T-cell (primary cell): ENCODE measurements around the gene DNAI1. TPM values are rescaled to one million over a fixed set of nuclear protein-coding genes. Genes with fewer than 3 reads are reported as not detected.

Experiments used
- ATAC-seq, 4 experiments: fragments of 200-7000 bp in 3 of 4; fragments of 150-1000 bp in 1 of 4; cut with Tn5 transposase; replicated peaks in 1 of 4; 1 replicate in 3 of 4; 2 replicates in 1 of 4; pipeline ENCODE4 v1.10.0; 2021; ENCODE audit warnings: moderate library complexity in 3 of 4, mild to moderate bottlenecking in 2 of 4, moderate number of reproducible peaks in 1 of 4
- CTCF ChIA-PET, 2 donors: fragments of 300-600 bp; sonication (Branson Sonifier 250); formaldehyde crosslinking; loops; one replicate each; lab custom pipeline; 2022; ENCODE audit warnings: antibody characterized with exemption in 2 of 2; lab: Charles Lee
- POLR2A ChIA-PET, 2 donors: fragments of 300-600 bp; sonication (Branson Sonifier 250); formaldehyde crosslinking; loops; one replicate each; lab custom pipeline; 2022; ENCODE audit warnings: antibody characterized with exemption in 2 of 2; lab: Charles Lee
- DNase-seq, 35 experiments: peaks; one replicate each; pipeline versions ENCODE4 v3.0.0 to v3.0.0-alpha.2; 2013 to 2023
- H3K27ac ChIP-seq: one replicate; pipeline ENCODE4 v1.5.1; 2013; ENCODE audit warnings: low read length
- H3K27me3 ChIP-seq, 2 experiments: replicated peaks in 1 of 2; 1 replicate in 1 of 2; 2 replicates in 1 of 2; pipeline versions ENCODE4 v1.6.1 to v1.7.0; 2013; ENCODE audit warnings: low read length in 1 of 2, mixed read lengths in 1 of 2; ENCODE audit not compliant: control insufficient read depth in 2 of 2, insufficient read depth in 2 of 2; ENCODE audit errors: extremely low read depth in 1 of 2
- H3K36me3 ChIP-seq, 2 donors: 1 replicate in 1 of 2; 2 replicates in 1 of 2; pipeline versions ENCODE4 v1.6.1 to v1.7.0; 2013; ENCODE audit warnings: low read length in 1 of 2; ENCODE audit not compliant: control insufficient read depth in 2 of 2, insufficient read depth in 1 of 2; ENCODE audit errors: extremely low read depth in 1 of 2
- H3K4me1 ChIP-seq, 2 experiments: 1 replicate in 1 of 2; 2 replicates in 1 of 2; pipeline versions ENCODE4 v1.6.1 to v1.7.0; 2013; ENCODE audit warnings: low read length in 2 of 2, mixed read lengths in 1 of 2; ENCODE audit not compliant: insufficient read depth in 2 of 2, control insufficient read depth in 1 of 2; ENCODE audit errors: extremely low read depth in 1 of 2
- H3K4me3 ChIP-seq, 2 donors: 1 replicate in 1 of 2; 2 replicates in 1 of 2; pipeline versions ENCODE4 v1.5.1 to v1.7.0; 2013; ENCODE audit warnings: mild to moderate bottlenecking in 2 of 2, low read length in 1 of 2, moderate library complexity in 1 of 2; ENCODE audit not compliant: control insufficient read depth in 1 of 2; ENCODE audit errors: extremely low read depth in 1 of 2
- H3K9me3 ChIP-seq: 2 replicates; pipeline ENCODE4 v1.7.0; 2013
- H3K27ac Mint-ChIP-seq, 2 donors: one replicate each; pipeline ENCODE4 v1.8.0; 2020 to 2021; ENCODE audit warnings: mild to moderate bottlenecking in 2 of 2, mixed read lengths in 2 of 2
- H3K27me3 Mint-ChIP-seq, 2 donors: one replicate each; pipeline ENCODE4 v1.8.0; 2021 to 2022; ENCODE audit warnings: mixed read lengths in 2 of 2
- H3K36me3 Mint-ChIP-seq: one replicate; pipeline ENCODE4 v1.8.0; 2021; ENCODE audit warnings: mixed read lengths
- H3K4me1 Mint-ChIP-seq, 3 donors: one replicate each; pipeline ENCODE4 v1.8.0; 2020 to 2022; ENCODE audit warnings: mixed read lengths in 3 of 3, mild to moderate bottlenecking in 1 of 3
- H3K4me3 Mint-ChIP-seq, 3 donors: one replicate each; pipeline ENCODE4 v1.8.0; 2020 to 2022; ENCODE audit warnings: mild to moderate bottlenecking in 3 of 3, mixed read lengths in 3 of 3, moderate library complexity in 3 of 3
- H3K9me3 Mint-ChIP-seq, 3 donors: one replicate each; pipeline ENCODE4 v1.8.0; 2020 to 2022; ENCODE audit warnings: mixed read lengths in 3 of 3
- WGBS: methylation state at CpG from one replicate; pipeline ENCODE4 v1.1.5; 2013; ENCODE audit warnings: missing lambda C conversion rate; ENCODE audit not compliant: insufficient coverage; 5-methylcytosine and 5-hydroxymethylcytosine counted together
- total RNA-seq, 35 experiments: library from RNA in 6 of 35; stranded (reverse) in 6 of 35; fragments of 120-200 nt in 1 of 35; gene quantifications; one replicate each; pipeline versions ENCODE4 v1.2.1 to v1.2.4 and lab custom pipeline; 2013 to 2026

Gene DNAI1
- total RNA-seq, 5 donors from 2014 or later (not counting 1 experiment from before 2014, with no cell fraction given): not detected

DNA sequence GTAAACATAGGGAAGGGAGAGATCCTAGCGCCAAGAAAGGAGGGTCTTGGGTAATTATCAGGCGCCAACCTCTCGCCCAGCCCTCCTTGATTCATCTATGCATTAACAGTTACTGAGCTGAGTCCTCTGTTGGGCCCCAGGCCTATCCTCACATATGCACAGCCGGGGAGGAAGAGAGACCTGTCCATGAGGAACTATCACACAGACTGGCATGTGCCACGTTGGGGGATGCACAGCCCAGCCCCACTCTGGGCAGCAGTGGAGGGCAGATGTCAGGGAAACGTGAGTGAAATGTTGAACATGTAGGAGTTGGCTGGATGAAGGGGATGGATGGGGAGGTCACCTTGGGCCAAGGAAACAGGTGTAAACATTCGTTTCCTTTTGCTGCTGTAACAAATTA, 82.9 kb downstream of the DNAI1 start:
- Histone ChIP-seq H3K36me3 (no peaks in the 10 kb centered on the region), H3K27ac (no peak overlapping the region), H3K4me1 (no peaks in the 10 kb centered on the region), H3K27me3 (peaks cover 0 to 36% of the 10 kb centered on the region in 2 experiments), H3K9me3 (no peaks in the 10 kb centered on the region), H3K4me3 (no peak overlapping the region)
- DNase-seq (no peak), ATAC-seq (no peak)
- Mint-ChIP-seq H3K27ac (no peak overlapping the region), H3K36me3 (no peaks in the 10 kb centered on the region), H3K4me3 (no peak overlapping the region), H3K9me3 (no peaks in the 10 kb centered on the region), H3K4me1 (no peaks in the 10 kb centered on the region), H3K27me3 (peaks cover 18 to 26% of the 10 kb centered on the region in 2 donors)
- WGBS: 52% methylated on average over 3 of the region's 7 CpGs
- ChIA-PET POLR2A (no interaction called here), CTCF (no interaction called here)

DNA sequence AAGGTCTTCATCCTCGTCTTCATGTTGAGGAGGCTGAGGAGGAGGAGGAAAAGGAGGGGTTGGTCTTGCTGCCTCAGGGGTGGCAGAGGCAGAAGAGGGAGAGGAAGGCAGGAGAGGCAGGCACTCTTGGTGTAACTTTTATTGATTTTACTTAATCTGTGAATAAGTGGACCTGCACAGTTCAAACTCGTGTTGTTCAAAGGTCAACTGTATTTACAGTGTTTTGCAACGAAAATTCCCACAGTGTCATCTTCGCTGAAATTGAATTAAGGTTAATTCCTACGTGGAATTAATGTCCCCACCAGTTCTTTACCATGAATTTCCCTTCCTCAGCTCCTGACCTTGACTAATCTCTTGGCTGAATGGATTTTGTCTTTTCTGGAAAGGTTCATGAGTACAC, 85.4 kb downstream of the DNAI1 start:
- no peak overlapping the region for H3K27ac Mint-ChIP-seq
- Histone ChIP-seq H3K4me1 (no peaks in the 10 kb centered on the region), H3K9me3 (no peaks in the 10 kb centered on the region), H3K27ac (no peak overlapping the region), H3K4me3 (no peak overlapping the region), H3K27me3 (peaks cover 0 to 36% of the 10 kb centered on the region in 2 experiments), H3K36me3 (no peaks in the 10 kb centered on the region)
- CTCF ChIA-PET: interaction anchor here in 1 of 2 donors (0.6 kb wide), 1 partner anchor 139 kb away, joined by 5 read pairs; no protein-coding TSS in a partner anchor
- POLR2A ChIA-PET: no interaction called here
- no peak for DNase-seq
- H3K4me3 Mint-ChIP-seq: no peak overlapping the region
- H3K9me3 Mint-ChIP-seq: no peaks in the 10 kb centered on the region
- no peaks in the 10 kb centered on the region for H3K36me3 Mint-ChIP-seq
- WGBS: 58% methylated on average over 3 of the region's 5 CpGs
- ATAC-seq: no peak
- peaks cover 0 to 10% (median 0%) of the 10 kb centered on the region in 3 donors for H3K4me1 Mint-ChIP-seq
- peaks cover 27 to 32% of the 10 kb centered on the region in 2 donors for H3K27me3 Mint-ChIP-seq

DNA sequence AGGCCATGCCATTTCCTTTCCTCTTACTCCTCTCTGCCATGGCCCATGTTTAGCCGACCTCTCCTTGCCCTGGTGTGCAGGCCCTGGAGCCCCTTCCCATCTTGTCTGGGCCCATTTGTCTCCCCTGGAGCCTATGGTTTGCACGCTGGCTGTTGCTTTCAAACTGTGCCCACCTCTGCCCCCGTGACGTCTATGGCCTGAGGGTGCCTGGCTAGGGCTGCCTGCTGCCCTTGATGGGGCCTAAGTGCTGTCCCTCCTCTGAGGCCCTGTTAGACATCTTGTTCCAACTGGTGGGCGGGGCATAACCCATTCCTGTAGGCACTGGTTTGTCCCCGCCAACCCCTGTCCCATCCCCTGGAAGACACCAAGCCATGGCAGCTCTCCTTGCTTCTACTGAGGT, 86.9 kb downstream of the DNAI1 start:
- H3K4me1 Mint-ChIP-seq: peaks cover 0 to 10% (median 0%) of the 10 kb centered on the region in 3 donors
- H3K27me3 ChIP-seq: peaks cover 0 to 27% of the 10 kb centered on the region in 2 experiments
- POLR2A ChIA-PET: no interaction called here
- no peak overlapping the region for H3K27ac ChIP-seq
- DNase-seq: no peak
- CTCF ChIA-PET: no interaction called here
- H3K36me3 ChIP-seq: no peaks in the 10 kb centered on the region
- no peaks in the 10 kb centered on the region for H3K4me1 ChIP-seq
- peaks cover 23 to 27% of the 10 kb centered on the region in 2 donors for H3K27me3 Mint-ChIP-seq
- H3K9me3 Mint-ChIP-seq: no peaks in the 10 kb centered on the region
- ATAC-seq: no peak
- H3K9me3 ChIP-seq: no peaks in the 10 kb centered on the region
- no peaks in the 10 kb centered on the region for H3K36me3 Mint-ChIP-seq
- no peak overlapping the region for H3K4me3 ChIP-seq
- 77% methylated on average over 6 of the region's 6 CpGs for WGBS
- no peak overlapping the region for H3K4me3 Mint-ChIP-seq
- no peak overlapping the region for H3K27ac Mint-ChIP-seq

DNA sequence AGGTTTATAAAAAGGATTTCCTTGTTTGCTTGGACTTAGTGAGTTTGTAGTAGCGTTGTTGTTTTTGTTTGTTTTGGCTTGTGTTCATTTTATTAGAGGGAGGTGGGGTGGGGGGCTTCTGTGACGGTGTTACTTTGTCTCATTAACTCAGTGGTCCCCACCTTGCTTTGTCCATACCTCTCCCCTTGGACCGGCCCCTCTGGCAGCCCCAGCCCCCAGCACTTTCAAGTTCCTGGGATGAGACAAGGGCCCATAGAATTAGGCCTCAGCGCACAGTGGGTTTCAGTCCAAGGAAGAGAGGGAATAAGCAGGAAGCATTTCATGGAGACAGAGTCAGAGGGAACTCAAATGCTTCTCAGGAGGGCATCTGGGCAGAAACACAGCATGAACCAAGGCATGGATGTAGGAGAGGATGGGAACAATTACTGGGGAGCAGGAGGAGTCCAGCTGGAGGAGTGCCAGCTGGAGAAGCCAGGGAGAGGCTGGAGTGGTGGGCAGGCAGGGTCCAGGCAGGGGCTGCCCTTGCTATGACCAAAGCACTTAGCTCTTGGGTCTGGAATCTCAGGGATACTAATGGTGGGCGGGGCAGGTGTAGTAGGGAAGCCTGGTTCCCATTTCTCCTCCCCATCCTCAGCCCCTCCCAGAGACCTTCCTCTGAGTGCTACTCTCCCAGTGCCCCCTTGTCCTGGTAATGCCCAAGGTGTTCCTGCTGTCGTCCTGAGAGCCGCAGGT, 87.7 kb downstream of the DNAI1 start:
- Mint-ChIP-seq H3K4me3 (no peak overlapping the region), H3K27me3 (peaks cover 23 to 26% of the 10 kb centered on the region in 2 donors), H3K36me3 (no peaks in the 10 kb centered on the region), H3K27ac (no peak overlapping the region), H3K4me1 (peaks cover 0 to 10% (median 0%) of the 10 kb centered on the region in 3 donors), H3K9me3 (no peaks in the 10 kb centered on the region)
- ChIA-PET POLR2A (no interaction called here), CTCF (no interaction called here)
- Histone ChIP-seq H3K27me3 (peaks cover 0 to 26% of the 10 kb centered on the region in 2 experiments), H3K4me3 (no peak overlapping the region), H3K36me3 (no peaks in the 10 kb centered on the region), H3K4me1 (no peaks in the 10 kb centered on the region), H3K9me3 (no peaks in the 10 kb centered on the region), H3K27ac (no peak overlapping the region)
- ATAC-seq (no peak), DNase-seq (no peak)
- 91% methylated on average over 3 of the region's 7 CpGs for WGBS

DNA sequence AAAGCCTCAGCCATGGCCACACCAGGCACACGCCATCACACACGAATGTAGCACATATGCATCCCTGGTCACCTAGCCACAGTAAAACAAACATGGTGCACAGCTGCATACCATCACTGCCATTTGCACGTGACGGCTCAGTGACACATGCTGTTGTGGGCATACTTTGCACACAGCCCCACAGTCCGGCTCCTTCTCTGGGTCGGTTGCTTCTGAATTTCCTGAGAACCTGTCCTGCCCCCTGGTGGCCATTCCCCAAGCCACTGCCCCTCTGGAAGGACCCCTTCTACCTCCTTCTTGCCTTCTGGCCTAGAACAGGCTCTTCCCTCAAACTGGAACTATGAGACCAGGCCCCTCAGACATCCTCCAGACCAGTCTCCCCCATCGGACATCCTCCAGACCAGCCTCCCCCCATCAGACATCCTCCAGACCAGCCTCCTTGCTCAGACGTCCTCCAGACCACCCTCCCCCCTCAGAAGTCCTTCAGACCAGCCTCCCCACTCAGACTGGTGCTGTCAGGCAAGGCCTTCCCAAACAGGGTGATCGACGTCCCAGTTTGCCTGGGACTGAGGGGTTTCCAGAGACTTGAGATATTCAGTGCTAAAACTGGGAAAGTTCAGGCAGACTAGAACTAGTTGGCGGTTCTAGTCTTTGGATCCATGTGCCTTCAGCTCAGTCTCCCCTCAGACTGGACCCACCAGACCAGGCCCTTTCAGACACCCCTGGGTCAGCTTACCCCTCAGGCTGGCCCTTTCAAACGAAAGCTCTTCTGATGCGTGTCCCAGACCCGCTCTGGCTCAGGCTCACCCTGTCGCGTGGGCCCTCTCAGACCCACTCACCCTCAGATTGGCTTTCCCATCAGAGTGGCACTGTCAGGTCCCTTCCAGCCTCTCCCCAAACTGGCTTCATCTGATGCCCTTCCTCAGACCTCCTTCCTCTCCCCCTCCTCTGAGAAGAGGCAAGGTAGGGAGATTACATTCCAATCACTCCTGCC, 88.5 kb downstream of the DNAI1 start:
- H3K9me3 Mint-ChIP-seq: no peaks in the 10 kb centered on the region
- POLR2A ChIA-PET: no interaction called here
- H3K9me3 ChIP-seq: no peaks in the 10 kb centered on the region
- no peak overlapping the region for H3K4me3 ChIP-seq
- WGBS: 64% methylated on average over 11 of the region's 16 CpGs
- DNase-seq (peak in 24 of 35 experiments; percentile 9 to 59 (median 32)), ATAC-seq (peak in 2 of 4 experiments; percentile 38 to 40)
- CTCF ChIA-PET: no interaction called here
- H3K27me3 ChIP-seq: peaks cover 0 to 30% of the 10 kb centered on the region in 2 experiments
- H3K27ac Mint-ChIP-seq: no peak overlapping the region
- no peak overlapping the region for H3K4me3 Mint-ChIP-seq
- no peak overlapping the region for H3K27ac ChIP-seq
- no peaks in the 10 kb centered on the region for H3K36me3 Mint-ChIP-seq
- peaks cover 0 to 10% (median 0%) of the 10 kb centered on the region in 3 donors for H3K4me1 Mint-ChIP-seq
- H3K27me3 Mint-ChIP-seq: peaks cover 22 to 23% of the 10 kb centered on the region in 2 donors
- H3K4me1 ChIP-seq: no peaks in the 10 kb centered on the region
- no peaks in the 10 kb centered on the region for H3K36me3 ChIP-seq

DNA sequence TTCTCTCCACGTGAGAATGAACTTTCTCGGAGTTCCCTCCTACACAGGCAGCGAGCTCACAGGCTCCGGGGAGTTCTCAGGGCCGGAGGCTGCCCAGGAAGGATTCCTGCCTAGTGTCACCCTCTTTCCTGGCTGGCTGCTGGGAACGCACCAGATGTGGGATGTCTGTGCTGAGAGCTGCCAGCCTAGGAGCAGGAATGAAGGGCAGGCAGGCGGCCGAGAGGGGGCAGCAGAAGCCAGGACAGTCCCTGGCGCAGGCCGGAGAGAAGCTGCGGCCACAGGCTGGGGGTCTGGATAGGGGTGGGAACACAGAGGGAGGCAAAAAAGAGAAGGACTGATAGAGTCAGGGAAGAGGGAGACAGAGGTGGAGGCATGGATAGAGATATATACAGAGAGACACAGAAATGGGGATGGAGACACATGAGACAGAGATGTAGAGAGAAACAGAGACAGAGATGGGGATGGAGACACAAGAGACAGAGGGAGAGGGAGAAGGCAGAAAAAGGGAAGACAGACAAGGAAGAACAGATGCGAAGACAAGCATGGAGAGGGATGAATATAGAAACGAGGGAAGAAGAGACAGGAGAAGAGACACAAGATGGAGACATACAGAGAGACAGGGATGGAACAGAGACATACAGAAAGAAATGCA, 89.5 kb downstream of the DNAI1 start:
- Histone ChIP-seq H3K27me3 (peaks cover 0 to 36% of the 10 kb centered on the region in 2 experiments), H3K36me3 (no peaks in the 10 kb centered on the region), H3K4me3 (no peak overlapping the region), H3K27ac (no peak overlapping the region), H3K9me3 (no peaks in the 10 kb centered on the region), H3K4me1 (no peaks in the 10 kb centered on the region)
- peak in 9 of 35 experiments; percentile 8 to 38 (median 23) for DNase-seq
- Mint-ChIP-seq H3K27ac (no peak overlapping the region), H3K36me3 (no peaks in the 10 kb centered on the region), H3K9me3 (no peaks in the 10 kb centered on the region), H3K4me3 (no peak overlapping the region), H3K27me3 (peaks cover 18 to 26% of the 10 kb centered on the region in 2 donors), H3K4me1 (peaks cover 0 to 10% (median 0%) of the 10 kb centered on the region in 3 donors)
- peak in 3 of 4 experiments; percentile 48 to 53 (median 52) for ATAC-seq
- ChIA-PET CTCF (no interaction called here), POLR2A (no interaction called here)
- WGBS: 26% methylated on average over 13 of the region's 13 CpGs
